GM12873 (cell line): ENCODE data around the gene SUSD1.

Experiments
- CTCF ChIP-seq: IDR thresholded peaks from 2 replicates; pipeline ENCODE4 v1.5.1; 2012; ENCODE audit warnings: low read depth, mild to moderate bottlenecking, moderate library complexity, low read length, control low read depth; ENCODE audit not compliant: insufficient read depth; ENCODE audit errors: missing control alignments

SUSD1 gene

GRCh38 chr9:112158656-112159367 lies 16.3 kb downstream of the SUSD1 start:
- no peak for TF ChIP-seq CTCF

GRCh38 chr9:112157961-112158360 lies 17.1 kb downstream of the SUSD1 start:
- TF ChIP-seq CTCF: no peak

- no peak for TF ChIP-seq CTCF
Measured at GRCh38 chr9:112157087-112157486, 18.0 kb downstream of the SUSD1 start.

- no peak for TF ChIP-seq CTCF
Measured at GRCh38 chr9:112149211-112149610, 25.9 kb downstream of the SUSD1 start.

- no peak for TF ChIP-seq CTCF
Measured at GRCh38 chr9:112145886-112146285, 29.2 kb downstream of the SUSD1 start.

- no peak for TF ChIP-seq CTCF
Measured at GRCh38 chr9:112144807-112145206, 30.3 kb downstream of the SUSD1 start.

GRCh38 chr9:112142420-112142819 lies 32.7 kb downstream of the SUSD1 start:
- TF ChIP-seq CTCF: no peak
